HG03354 (cell line): ENCODE data around the gene IWS1.
A peak's percentile ranks its signal among the peaks of the same experiment; 100 is the strongest.
"Not testable (repeated sequence)": the region's sequence is repeated elsewhere in the genome, so short reads cannot be mapped to it uniquely, and the experiment has no call there.

Source experiments
- ATAC-seq: cut with Tn5 transposase; IDR thresholded peaks from one replicate; pipeline ENCODE4 v1.9.1; 2021; ENCODE audit warnings: mild to moderate bottlenecking; ENCODE audit not compliant: unreplicated experiment, poor library complexity, severe bottlenecking

The IWS1 gene

DNA sequence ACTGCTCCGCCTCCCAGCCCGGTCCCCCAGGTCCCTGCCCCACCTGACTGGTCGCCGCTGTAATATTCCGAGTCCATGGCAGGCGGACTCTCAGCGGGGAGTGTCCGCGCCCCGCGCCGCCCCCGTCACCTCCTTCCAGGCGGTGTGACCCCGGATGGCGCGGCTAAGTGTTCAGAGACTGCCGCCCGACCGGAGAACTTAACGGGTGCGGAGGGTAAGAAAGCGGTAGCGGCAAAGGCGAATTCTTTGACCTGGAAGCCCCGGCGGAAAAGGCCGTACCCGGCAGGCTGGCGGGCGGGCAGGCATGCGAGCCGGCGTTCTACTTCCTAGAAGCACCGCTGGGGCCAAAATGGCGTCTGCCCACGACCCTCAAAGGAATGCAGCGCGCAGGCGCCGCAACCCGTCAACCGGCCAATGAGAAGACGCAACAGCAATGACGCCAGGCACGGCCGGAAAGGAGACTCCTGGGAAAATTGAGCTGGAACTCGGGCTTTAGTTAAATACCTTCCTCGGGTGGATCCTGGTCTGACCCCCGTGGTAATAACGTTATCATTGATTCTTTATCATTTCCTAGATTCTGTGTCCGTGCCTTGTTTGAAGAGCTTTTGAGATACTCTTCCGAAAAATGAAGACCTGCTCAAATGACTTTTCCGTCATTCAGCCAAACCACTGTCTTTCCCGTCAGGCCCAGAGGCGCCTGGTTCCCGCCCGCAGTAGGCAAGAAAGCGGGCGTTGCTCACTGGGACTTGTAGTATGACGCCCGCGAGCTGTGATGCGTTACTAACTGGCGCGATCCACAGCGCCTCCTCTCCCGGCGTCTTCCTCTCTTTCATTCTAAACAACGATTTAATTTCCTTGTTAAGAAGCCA, at the start of gene IWS1:
Gene IWS1 (minus strand): TSS at position 358 of the 869 bp plus-strand sequence. CDS start 281 bp downstream, at position 77.
- peak; percentile 88 for ATAC-seq

- no peak for ATAC-seq
Observed at GRCh38 chr2:127575941-127576432, 49.7 kb upstream of the IWS1 start.

GRCh38 chr2:127575185-127575765, 49.0 kb upstream of the IWS1 start:
- ATAC-seq, result no peak

GRCh38 chr2:127574656-127575055, 48.4 kb upstream of the IWS1 start:
- ATAC-seq, result no peak

DNA sequence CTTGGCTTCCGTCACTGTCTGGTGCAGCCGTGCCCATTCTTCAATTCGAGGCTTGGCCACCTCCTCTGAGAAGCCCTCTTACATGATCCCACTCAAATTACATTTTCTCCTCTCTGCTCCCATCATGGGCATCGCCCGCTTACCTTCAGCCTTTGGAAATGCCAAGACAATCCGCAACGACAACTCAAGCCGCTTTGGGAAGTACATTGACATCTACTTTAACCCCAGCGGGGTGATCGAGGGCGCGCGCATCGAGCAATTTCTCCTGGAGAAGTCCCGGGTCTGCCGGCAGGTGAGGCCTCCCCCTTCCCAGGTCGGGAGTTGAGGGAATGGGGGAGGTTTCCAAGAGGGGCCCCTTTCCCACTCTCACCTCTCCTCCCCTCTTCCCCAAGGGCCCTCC, 47.5 kb upstream of the IWS1 start:
- ATAC-seq, result no peak

- ATAC-seq, result no peak
Observed at GRCh38 chr2:127573298-127573697, 47.0 kb upstream of the IWS1 start.

GRCh38 chr2:127572841-127573240, 46.6 kb upstream of the IWS1 start:
- ATAC-seq, result no peak

GRCh38 chr2:127572352-127572751, 46.1 kb upstream of the IWS1 start:
- not testable (repeated sequence) for ATAC-seq

- ATAC-seq, result no peak
Observed at GRCh38 chr2:127570282-127571250, 44.3 kb upstream of the IWS1 start.

GRCh38 chr2:127569666-127570065, 43.4 kb upstream of the IWS1 start:
- ATAC-seq, result no peak

- no peak for ATAC-seq
Observed at GRCh38 chr2:127568128-127568527, 41.8 kb upstream of the IWS1 start.

DNA sequence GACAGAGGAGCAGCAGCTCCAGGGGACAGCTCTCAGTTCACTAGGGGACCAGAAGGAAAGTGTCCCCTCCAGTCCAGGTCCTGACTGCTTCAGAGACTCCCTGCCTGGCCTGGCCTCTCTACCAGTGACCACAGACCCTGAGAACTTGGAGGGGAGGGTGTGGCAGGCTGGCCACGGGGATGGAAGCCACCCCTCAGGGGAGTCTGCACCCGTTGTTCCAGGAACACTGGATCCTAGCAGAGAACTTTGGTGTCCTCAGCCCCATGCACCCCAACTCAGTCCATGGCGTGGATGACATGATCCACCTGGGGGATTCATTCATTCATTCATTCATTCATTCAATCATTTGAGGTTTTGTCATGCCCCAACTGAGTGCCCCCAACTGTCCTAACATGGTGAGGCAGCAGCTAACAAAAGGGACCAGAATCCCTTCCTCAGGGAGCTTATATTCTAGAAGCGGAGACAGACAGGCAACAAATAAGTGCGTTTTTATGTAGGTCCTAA, 41.1 kb upstream of the IWS1 start:
- no peak for ATAC-seq

GRCh38 chr2:127566576-127566975, 40.3 kb upstream of the IWS1 start:
- ATAC-seq, result no peak

GRCh38 chr2:127566139-127566417, 39.8 kb upstream of the IWS1 start:
- ATAC-seq, result no peak

DNA sequence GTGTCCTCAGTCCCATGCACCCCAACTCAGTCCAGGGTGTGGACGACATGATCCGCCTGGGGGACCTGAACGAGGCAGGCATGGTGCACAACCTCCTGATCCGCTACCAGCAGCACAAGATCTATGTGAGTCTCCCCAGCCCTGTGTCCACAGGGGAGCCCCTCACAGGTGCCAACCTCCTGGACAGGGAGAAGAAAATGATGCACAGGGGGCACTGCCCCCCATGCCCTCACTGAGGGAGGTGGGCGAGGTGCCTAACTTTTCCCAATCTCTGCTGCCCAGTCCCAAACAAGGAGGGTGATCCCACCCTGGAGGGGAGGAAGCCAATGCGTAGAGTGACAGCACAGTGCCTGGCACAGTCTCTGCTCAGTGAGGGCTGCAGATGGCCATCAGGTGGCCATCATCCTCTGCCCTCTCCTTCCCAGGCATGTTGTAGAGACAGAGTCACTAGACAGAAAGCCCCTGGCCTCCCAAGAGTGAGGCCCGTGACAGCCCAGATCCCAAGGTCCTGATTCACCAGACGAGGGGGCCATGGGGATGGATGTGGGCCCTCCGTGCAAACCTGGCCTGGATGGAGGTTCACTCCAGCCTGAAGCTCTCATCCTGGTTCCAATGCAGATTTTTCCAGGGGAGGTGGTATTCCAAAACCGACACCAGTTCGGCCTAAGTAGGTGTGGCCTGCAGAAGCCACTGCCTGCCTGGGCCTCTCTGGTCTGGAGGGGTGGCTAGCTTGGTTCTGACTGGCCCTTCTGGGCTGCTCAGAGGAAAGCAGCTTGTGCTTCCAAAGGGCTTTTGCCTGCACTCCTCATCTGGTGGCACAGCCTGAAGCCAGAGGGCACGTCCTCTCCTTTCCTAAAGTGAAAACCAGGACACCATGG, 39.2 kb upstream of the IWS1 start:
- ATAC-seq, result no peak

DNA sequence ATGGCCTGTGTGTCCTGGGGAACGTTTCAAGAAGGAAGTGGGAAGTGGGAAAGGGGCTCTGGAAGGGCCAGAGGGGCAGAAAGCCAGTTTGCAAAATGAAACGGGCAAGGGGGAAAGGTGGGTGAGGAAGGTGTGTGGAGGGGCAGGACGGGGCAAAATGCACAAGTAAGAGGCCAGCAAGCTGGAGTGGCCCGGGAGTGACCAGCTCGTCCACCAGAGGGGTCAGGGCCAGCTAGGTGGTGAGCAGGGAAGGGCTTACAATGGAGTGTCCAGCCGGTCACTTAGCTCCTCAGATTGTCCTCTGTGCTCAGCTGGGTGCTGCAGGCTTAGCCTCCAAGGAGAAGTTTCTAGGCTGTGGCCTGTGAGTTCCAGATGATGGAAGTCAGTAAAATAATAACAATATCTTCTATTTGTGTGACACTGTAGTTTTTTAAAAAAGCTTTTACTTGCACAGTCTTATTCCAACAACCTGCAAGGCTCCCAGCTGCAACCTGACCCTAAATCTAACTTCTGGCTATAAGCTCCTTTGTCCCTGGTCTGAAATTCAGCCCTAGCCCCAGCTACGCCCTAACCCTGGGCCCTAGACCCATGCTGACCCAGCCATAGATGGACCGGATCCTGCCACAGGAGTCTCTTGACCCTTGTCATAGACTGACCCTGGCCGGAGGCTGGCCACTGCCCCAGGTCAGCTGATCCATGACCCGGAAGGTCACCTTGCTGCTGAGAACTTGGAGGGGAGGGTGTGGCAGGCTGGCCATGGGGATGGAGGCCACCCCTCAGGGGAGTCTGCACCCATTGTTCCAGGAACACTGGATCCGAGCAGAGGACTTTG, 38.4 kb upstream of the IWS1 start:
- no peak for ATAC-seq

- peak; percentile 98 for ATAC-seq
Observed at GRCh38 chr2:127563458-127564428, 37.5 kb upstream of the IWS1 start.
